Omental fat pad (tissue), 4 donors: ENCODE measurements around the gene PPP1R15A. TPM values are rescaled to one million over a fixed set of nuclear protein-coding genes. Genes with fewer than 3 reads are reported as not detected.

Experiments
- ATAC-seq: fragments of 150-250 bp; one replicate; pipeline ENCODE4 v1.9.1; 2016; ENCODE audit warnings: mild to moderate bottlenecking, moderate library complexity; ENCODE audit not compliant: low FRiP score
- DNase-seq: peaks from one replicate; pipeline ENCODE4 v3.0.0-alpha.2; 2019; ENCODE audit warnings: low spot score
- CTCF ChIP-seq, 3 donors: fragments of 450-650 bp; IDR thresholded peaks; one replicate each; pipeline ENCODE4 v1.5.1; 2016 to 2017; ENCODE audit warnings: antibody characterized with exemption in 3 of 3, mild to moderate bottlenecking in 3 of 3, moderate library complexity in 2 of 3
- total RNA-seq, 4 donors: library from RNA; depleted of rRNA; stranded (reverse); fragments of >200 nt; gene quantifications; one replicate each; pipeline ENCODE4 v1.1.0, GENCODE V29; 2016

PPP1R15A gene
- total RNA-seq, 4 donors from 2014 or later: 105 to 282 (median 176) TPM

- no peak for DNase-seq
- TF ChIP-seq CTCF (IDR thresholded peaks at IDR 0.05): no peak
- no peak for ATAC-seq
These were observed 38.2 kb upstream of the PPP1R15A start for GRCh38 chr19:48833977-48834376.

- ATAC-seq (peak; percentile 94), DNase-seq (peak; percentile 100)
- peak in 1 of 3 donors; percentile 90 for TF ChIP-seq CTCF (IDR thresholded peaks at IDR 0.05)
These were observed 36.5 kb upstream of the PPP1R15A start for GRCh38 chr19:48835734-48836088.

- ATAC-seq (peak; percentile 50), DNase-seq (no peak)
- no peak for TF ChIP-seq CTCF (IDR thresholded peaks at IDR 0.05)
These were observed 35.9 kb upstream of the PPP1R15A start, which contains the start of gene HSD17B14 for GRCh38 chr19:48836089-48837017. TSS of gene HSD17B14 (minus strand) at chr19:48836491. CDS start at chr19:48836411, 80 bp downstream.

GRCh38 chr19:48837051-48837524 lies 35.1 kb upstream of the PPP1R15A start:
- DNase-seq (peak; percentile 79), ATAC-seq (peak; percentile 79)
- TF ChIP-seq CTCF (IDR thresholded peaks at IDR 0.05): no peak

- no peak for DNase-seq
- no peak for ATAC-seq
- TF ChIP-seq CTCF (IDR thresholded peaks at IDR 0.05): no peak
These were observed 34.5 kb upstream of the PPP1R15A start for GRCh38 chr19:48837687-48838086.

- no peak for TF ChIP-seq CTCF (IDR thresholded peaks at IDR 0.05)
- ATAC-seq (no peak), DNase-seq (no peak)
These were observed 31.2 kb upstream of the PPP1R15A start for GRCh38 chr19:48841047-48841446.

GRCh38 chr19:48841571-48841970 lies 30.6 kb upstream of the PPP1R15A start:
- no peak for TF ChIP-seq CTCF (IDR thresholded peaks at IDR 0.05)
- ATAC-seq: no peak
- no peak for DNase-seq
